BE2C (cell line): ENCODE results near the gene STAU1.
A peak's percentile ranks its signal among the peaks of the same experiment; 100 is the strongest.
"Not testable (repeated sequence)": the region's sequence is repeated elsewhere in the genome, so short reads cannot be mapped to it uniquely, and the experiment has no call there.

Source experiments
- DNase-seq: peaks from one replicate; pipeline ENCODE4 v3.0.0-alpha.2; 2020
- H3K27me3 ChIP-seq: fragments of 250-450 bp; sonication (Bioruptor Pico); 2 replicates; pipeline ENCODE4 v1.5.1; 2020; ENCODE audit warnings: mild to moderate bottlenecking
- H3K36me3 ChIP-seq: fragments of 250-450 bp; sonication (Bioruptor Pico); 2 replicates; pipeline ENCODE4 v1.5.1; 2020; ENCODE audit warnings: mild to moderate bottlenecking
- H3K4me1 ChIP-seq: fragments of 250-450 bp; sonication (Bioruptor Pico); 2 replicates; pipeline ENCODE4 v1.5.1; 2020
- H3K4me3 ChIP-seq: 2 replicates; pipeline ENCODE4 v1.5.1; 2011; ENCODE audit warnings: low read depth, low read length
- H3K9me3 ChIP-seq: fragments of 250-450 bp; sonication (Bioruptor Pico); 2 replicates; pipeline ENCODE4 v1.5.1; 2020
- TF ChIP-seq, protein P1 (sequence below): IDR thresholded peaks from 2 replicates; pipeline ENCODE4 v1.5.1; 2012; ENCODE audit warnings: mild to moderate bottlenecking, low read depth, low read length

The STAU1 gene

DNA sequence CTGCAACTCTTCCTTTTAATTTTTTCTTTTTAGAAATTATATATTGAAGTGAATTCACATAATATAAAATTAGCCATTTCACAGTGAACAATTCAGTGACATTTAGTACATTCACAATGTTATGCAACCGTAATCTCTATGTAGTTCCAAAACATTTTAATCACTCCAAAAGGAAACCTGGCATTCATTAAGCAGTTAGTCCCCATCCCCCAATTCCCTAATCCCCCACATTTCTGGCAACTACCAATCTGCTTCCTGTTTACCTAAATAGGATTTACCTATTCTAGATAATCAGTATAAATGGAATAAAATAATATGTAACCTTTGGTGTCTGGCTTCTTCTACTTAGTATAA, 22.6 kb upstream of the STAU1 start:
- TF ChIP-seq, protein P1, sequence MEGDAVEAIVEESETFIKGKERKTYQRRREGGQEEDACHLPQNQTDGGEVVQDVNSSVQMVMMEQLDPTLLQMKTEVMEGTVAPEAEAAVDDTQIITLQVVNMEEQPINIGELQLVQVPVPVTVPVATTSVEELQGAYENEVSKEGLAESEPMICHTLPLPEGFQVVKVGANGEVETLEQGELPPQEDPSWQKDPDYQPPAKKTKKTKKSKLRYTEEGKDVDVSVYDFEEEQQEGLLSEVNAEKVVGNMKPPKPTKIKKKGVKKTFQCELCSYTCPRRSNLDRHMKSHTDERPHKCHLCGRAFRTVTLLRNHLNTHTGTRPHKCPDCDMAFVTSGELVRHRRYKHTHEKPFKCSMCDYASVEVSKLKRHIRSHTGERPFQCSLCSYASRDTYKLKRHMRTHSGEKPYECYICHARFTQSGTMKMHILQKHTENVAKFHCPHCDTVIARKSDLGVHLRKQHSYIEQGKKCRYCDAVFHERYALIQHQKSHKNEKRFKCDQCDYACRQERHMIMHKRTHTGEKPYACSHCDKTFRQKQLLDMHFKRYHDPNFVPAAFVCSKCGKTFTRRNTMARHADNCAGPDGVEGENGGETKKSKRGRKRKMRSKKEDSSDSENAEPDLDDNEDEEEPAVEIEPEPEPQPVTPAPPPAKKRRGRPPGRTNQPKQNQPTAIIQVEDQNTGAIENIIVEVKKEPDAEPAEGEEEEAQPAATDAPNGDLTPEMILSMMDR = no peak
- Histone ChIP-seq H3K4me3 (no peak overlapping the region), H3K27me3 (no peaks in the 10 kb centered on the region), H3K36me3 (no peaks in the 10 kb centered on the region), H3K4me1 (no peaks in the 10 kb centered on the region), H3K9me3 (no peaks in the 10 kb centered on the region)
- DNase-seq = no peak

DNA sequence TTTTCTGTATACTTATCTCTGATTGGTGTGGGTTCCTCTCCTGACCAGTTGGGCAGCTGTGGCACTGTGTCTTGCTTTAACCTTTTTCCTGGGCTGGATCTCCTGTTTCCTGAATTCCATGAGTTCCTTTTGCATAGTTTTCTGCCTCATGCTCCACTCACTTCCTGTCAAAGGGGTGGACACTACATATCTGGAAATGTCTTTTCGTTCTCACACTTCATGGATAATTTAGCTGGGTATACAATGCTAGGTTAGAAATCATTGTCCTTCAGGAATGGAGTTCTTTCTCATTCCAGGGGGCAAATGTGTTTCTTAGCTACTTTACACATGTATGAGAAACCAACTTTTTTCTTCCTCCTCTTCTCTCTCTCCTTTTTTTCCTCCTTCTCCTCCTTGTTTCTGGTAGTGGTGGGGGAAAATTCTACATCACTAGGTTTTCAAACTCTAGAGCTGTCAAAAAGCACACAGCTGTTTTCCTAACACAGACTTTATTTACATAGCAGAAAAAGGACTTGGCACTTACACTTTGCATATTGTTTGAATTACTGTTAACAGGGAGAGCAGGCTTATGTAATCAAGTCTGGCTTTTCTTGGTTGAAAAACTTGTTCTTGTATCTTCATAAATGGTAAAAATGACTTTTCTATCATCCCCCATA, 22.1 kb upstream of the STAU1 start:
- H3K4me3 ChIP-seq = no peak overlapping the region
- H3K27me3 ChIP-seq = no peaks in the 10 kb centered on the region
- H3K9me3 ChIP-seq = no peaks in the 10 kb centered on the region
- TF ChIP-seq, protein P1 = no peak
- H3K4me1 ChIP-seq = no peaks in the 10 kb centered on the region
- DNase-seq = no peak
- H3K36me3 ChIP-seq = no peaks in the 10 kb centered on the region

GRCh38 chr20:49207076-49207475, 18.9 kb upstream of the STAU1 start:
- no peaks in the 10 kb centered on the region for H3K4me1 ChIP-seq
- H3K27me3 ChIP-seq = no peaks in the 10 kb centered on the region
- H3K9me3 ChIP-seq = no peaks in the 10 kb centered on the region
- H3K36me3 ChIP-seq = no peaks in the 10 kb centered on the region
- DNase-seq = peak; percentile 43
- no peak overlapping the region for H3K4me3 ChIP-seq
- TF ChIP-seq, protein P1 = peak; percentile 41

DNA sequence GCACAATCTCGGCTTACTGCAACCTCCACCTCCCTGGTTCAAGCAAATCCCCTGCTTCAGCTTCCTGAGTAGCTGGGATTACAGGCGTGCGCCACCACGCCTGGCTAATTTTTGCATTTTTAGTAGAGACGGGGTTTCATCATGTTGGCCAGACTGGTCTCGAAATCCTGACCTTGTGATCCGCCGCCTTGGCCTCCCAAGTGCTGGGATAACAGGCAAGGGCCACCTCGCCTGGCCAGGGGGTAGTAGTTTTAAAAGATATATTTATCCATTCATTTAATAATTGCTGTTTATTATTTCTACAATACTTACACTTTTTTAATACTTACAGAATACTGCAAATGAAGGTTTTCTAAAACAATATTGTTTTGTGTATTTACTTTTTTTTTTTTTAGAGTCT, 15.6 kb upstream of the STAU1 start:
- no peaks in the 10 kb centered on the region for H3K36me3 ChIP-seq
- DNase-seq = no peak
- H3K27me3 ChIP-seq = no peaks in the 10 kb centered on the region
- no peaks in the 10 kb centered on the region for H3K4me1 ChIP-seq
- no peak overlapping the region for H3K4me3 ChIP-seq
- no peaks in the 10 kb centered on the region; the same call in 1 of the 2 replicates for H3K9me3 ChIP-seq
- TF ChIP-seq, protein P1 = no peak

GRCh38 chr20:49203011-49203410, 14.9 kb upstream of the STAU1 start:
- H3K4me1 ChIP-seq = no peaks in the 10 kb centered on the region
- DNase-seq = no peak

GRCh38 chr20:49199729-49200293, 11.7 kb upstream of the STAU1 start:
- Histone ChIP-seq H3K27me3 (no peaks in the 10 kb centered on the region), H3K36me3 (no peaks in the 10 kb centered on the region), H3K9me3 (no peaks in the 10 kb centered on the region; the same call in 1 of the 2 replicates), H3K4me1 (no peaks in the 10 kb centered on the region), H3K4me3 (no peak overlapping the region)
- no peak for DNase-seq
- TF ChIP-seq, protein P1 = no peak

More at GRCh38 chr20:49203011-49203410, 14.9 kb upstream of the STAU1 start:
- no peaks in the 10 kb centered on the region; the same call in 1 of the 2 replicates for H3K9me3 ChIP-seq
- H3K27me3 ChIP-seq = no peaks in the 10 kb centered on the region
- TF ChIP-seq, protein P1 = no peak
- no peaks in the 10 kb centered on the region for H3K36me3 ChIP-seq
- no peak overlapping the region for H3K4me3 ChIP-seq

DNA sequence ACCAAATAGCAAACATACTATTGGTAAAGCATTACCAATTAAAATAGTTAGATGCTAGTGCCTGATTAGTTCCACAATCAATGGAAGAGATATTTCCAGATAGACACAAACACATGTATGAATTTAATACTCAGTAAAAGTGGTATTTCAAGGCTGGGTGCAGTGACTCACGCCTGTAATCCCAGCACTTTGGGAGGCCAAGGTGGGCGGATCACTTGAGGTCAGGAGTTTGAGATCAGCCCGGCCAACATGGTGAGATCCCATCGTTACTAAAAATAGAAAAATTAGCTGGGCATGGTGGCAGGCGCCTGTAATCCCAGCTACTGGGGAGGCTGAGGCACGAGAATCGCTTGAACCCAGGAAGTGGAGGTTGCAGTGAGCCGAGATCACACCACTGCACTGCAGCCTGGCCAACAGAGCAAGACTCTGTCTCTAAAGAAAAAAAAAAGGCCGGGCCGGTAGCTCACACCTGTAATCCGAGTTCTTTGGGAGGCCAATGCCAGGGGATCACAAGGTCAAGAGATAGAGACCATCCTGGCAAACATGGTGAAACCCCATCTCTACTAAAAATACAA, 4.9 kb upstream of the STAU1 start:
- not testable (repeated sequence) for H3K27me3 ChIP-seq, H3K4me3 ChIP-seq, H3K4me1 ChIP-seq, DNase-seq, H3K9me3 ChIP-seq, H3K36me3 ChIP-seq
